Tibial artery (tissue), 4 donors: ENCODE results near the gene BAHCC1.

Experiments used
- DNase-seq, 2 donors: peaks; one replicate each; pipeline ENCODE4 v3.0.0-alpha.2; 2019
- H3K27ac ChIP-seq, 2 donors: fragments of 200-600 bp; sonication (generic) in 1 of 2; 1 replicate in 1 of 2; 2 replicates in 1 of 2; pipeline ENCODE4 v1.5.1; 2018 to 2019; ENCODE audit warnings: mild to moderate bottlenecking in 1 of 2
- H3K27me3 ChIP-seq, 2 donors: fragments of 200-600 bp; sonication (generic) in 1 of 2; one replicate each; pipeline versions ENCODE4 v1.5.1 to v1.6.0; 2016 to 2019
- H3K36me3 ChIP-seq, 3 donors: fragments of 200-600 bp; sonication (generic) in 2 of 3; one replicate each; pipeline ENCODE4 v1.5.1; 2016 to 2019; ENCODE audit warnings: mild to moderate bottlenecking in 2 of 3
- H3K4me1 ChIP-seq, 4 donors: fragments of 200-600 bp; sonication (generic) in 2 of 4; 1 replicate in 3 of 4; 2 replicates in 1 of 4; pipeline ENCODE4 v1.5.1; 2016 to 2019
- H3K4me3 ChIP-seq, 2 donors: fragments of 200-600 bp; sonication (generic) in 1 of 2; 1 replicate in 1 of 2; 2 replicates in 1 of 2; pipeline ENCODE4 v1.5.1; 2018 to 2019; ENCODE audit warnings: mild to moderate bottlenecking in 2 of 2
- H3K9me3 ChIP-seq, 3 donors: fragments of 200-600 bp; sonication (generic) in 1 of 3; one replicate each; pipeline ENCODE4 v1.5.1; 2016 to 2019
- CTCF ChIP-seq, 2 experiments: fragments of 200-600 bp in 1 of 2; fragments of 450-650 bp in 1 of 2; IDR thresholded peaks; one replicate each; pipeline ENCODE4 v1.5.1; 2017 to 2019; ENCODE audit warnings: antibody characterized with exemption in 2 of 2, mild to moderate bottlenecking in 1 of 2, moderate library complexity in 1 of 2
- intact Hi-C: fragments of 100-400 bp; cut with DNase I; formaldehyde crosslinking; loops from one replicate; pipeline ENCODE4 v1.15.0; 2023; ENCODE audit warnings: low total_unique reads

The BAHCC1 gene

GRCh38 chr17:81433656-81434055 lies 38.4 kb downstream of the BAHCC1 start:
- no peak for TF ChIP-seq CTCF (IDR thresholded peaks at IDR 0.05)
- no peak for DNase-seq
- no peak overlapping the region for H3K27ac ChIP-seq
- intact Hi-C loops, result loop anchor here (5.0 kb wide), 1 partner anchor 34 kb away; no protein-coding TSS in a partner anchor
- peaks cover 0 to 9% (median 0%) of the 10 kb centered on the region in 3 donors for H3K36me3 ChIP-seq
- H3K9me3 ChIP-seq, result no peaks in the 10 kb centered on the region
- peaks cover 0 to 54% (median 45%) of the 10 kb centered on the region in 4 donors for H3K4me1 ChIP-seq
- no peaks in the 10 kb centered on the region for H3K27me3 ChIP-seq
- H3K4me3 ChIP-seq, result no peak overlapping the region

GRCh38 chr17:81434072-81434471 lies 38.8 kb downstream of the BAHCC1 start:
- no peak for TF ChIP-seq CTCF (IDR thresholded peaks at IDR 0.05)

GRCh38 chr17:81434681-81435417 lies 39.6 kb downstream of the BAHCC1 start:
- Histone ChIP-seq H3K27ac (peak overlapping the region in 1 of 2 donors; percentile 57), H3K27me3 (no peaks in the 10 kb centered on the region), H3K36me3 (peaks cover 0 to 11% (median 0%) of the 10 kb centered on the region in 3 donors)

More at GRCh38 chr17:81434072-81434471, 38.8 kb downstream of the BAHCC1 start:
- peak in 1 of 2 donors; percentile 79 for DNase-seq
- H3K9me3 ChIP-seq, result no peaks in the 10 kb centered on the region
- intact Hi-C loops, result loop anchor here (5.0 kb wide), 1 partner anchor 33 kb away; no protein-coding TSS in a partner anchor
- H3K36me3 ChIP-seq, result peaks cover 0 to 11% (median 0%) of the 10 kb centered on the region in 3 donors
- H3K27ac ChIP-seq, result no peak overlapping the region
- no peaks in the 10 kb centered on the region for H3K27me3 ChIP-seq
- peaks cover 0 to 50% (median 41%) of the 10 kb centered on the region in 4 donors for H3K4me1 ChIP-seq
- H3K4me3 ChIP-seq, result no peak overlapping the region

GRCh38 chr17:81435652-81436293 lies 40.5 kb downstream of the BAHCC1 start:
- no peak for TF ChIP-seq CTCF (IDR thresholded peaks at IDR 0.05)
- peaks cover 0 to 11% (median 0%) of the 10 kb centered on the region in 3 donors for H3K36me3 ChIP-seq
- no peaks in the 10 kb centered on the region for H3K27me3 ChIP-seq
- H3K4me1 ChIP-seq, result peaks cover 0 to 33% (median 26%) of the 10 kb centered on the region in 4 donors
- H3K9me3 ChIP-seq, result no peaks in the 10 kb centered on the region
- intact Hi-C loops, result no loop called here
- H3K4me3 ChIP-seq, result no peak overlapping the region
- no peak for DNase-seq
- H3K27ac ChIP-seq, result peak overlapping the region; percentile 38 to 57

More at GRCh38 chr17:81434681-81435417, 39.6 kb downstream of the BAHCC1 start:
- intact Hi-C loops, result loop anchor here (5.0 kb wide), 1 partner anchor 32 kb away; no protein-coding TSS in a partner anchor
- Histone ChIP-seq H3K9me3 (no peaks in the 10 kb centered on the region), H3K4me3 (no peak overlapping the region), H3K4me1 (peaks cover 0 to 42% (median 33%) of the 10 kb centered on the region in 4 donors)
- no peak for TF ChIP-seq CTCF (IDR thresholded peaks at IDR 0.05)
- no peak for DNase-seq

GRCh38 chr17:81436294-81436849 lies 41.1 kb downstream of the BAHCC1 start:
- no peak for DNase-seq
- TF ChIP-seq CTCF (IDR thresholded peaks at IDR 0.05), result no peak
- Histone ChIP-seq H3K4me1 (peaks cover 0 to 31% (median 26%) of the 10 kb centered on the region in 4 donors), H3K9me3 (no peaks in the 10 kb centered on the region), H3K4me3 (no peak overlapping the region), H3K27me3 (no peaks in the 10 kb centered on the region), H3K36me3 (peaks cover 0 to 11% (median 0%) of the 10 kb centered on the region in 3 donors), H3K27ac (peak overlapping the region; percentile 38 to 57)
- intact Hi-C loops, result no loop called here
